Lung (tissue), 12 donors: ENCODE data around the gene DOCK7. TPM values are rescaled to one million over a fixed set of nuclear protein-coding genes. Genes with fewer than 3 reads are reported as not detected.
"Not testable (repeated sequence)": the region's sequence is repeated elsewhere in the genome, so short reads cannot be mapped to it uniquely, and the experiment has no call there.

Experiments used
- ATAC-seq: fragments of 200-7000 bp; cut with Tn5 transposase; one replicate; pipeline ENCODE4 v1.9.1; 2020; ENCODE audit warnings: moderate number of reproducible peaks; ENCODE audit not compliant: insufficient read depth, low FRiP score
- DNase-seq, 3 donors: peaks; one replicate each; pipeline ENCODE4 v3.0.0-alpha.2; 2013 to 2017
- H3K27ac ChIP-seq, 2 donors: one replicate each; pipeline ENCODE4 v1.5.1; 2013; ENCODE audit warnings: mild to moderate bottlenecking in 2 of 2, moderate library complexity in 2 of 2, control low read depth in 1 of 2, inconsistent platforms in 1 of 2, low read depth in 1 of 2, low read length in 1 of 2
- H3K27me3 ChIP-seq, 3 donors: one replicate each; pipeline ENCODE4 v1.5.1; 2013; ENCODE audit warnings: low read length in 2 of 3; ENCODE audit not compliant: control insufficient read depth in 3 of 3, insufficient read depth in 3 of 3
- H3K36me3 ChIP-seq, 4 donors: one replicate each; pipeline ENCODE4 v1.5.1; 2013; ENCODE audit warnings: low read length in 4 of 4, mild to moderate bottlenecking in 1 of 4, moderate library complexity in 1 of 4; ENCODE audit not compliant: control insufficient read depth in 4 of 4, insufficient read depth in 4 of 4
- H3K4me1 ChIP-seq, 5 donors: one replicate each; pipeline ENCODE4 v1.5.1; 2013; ENCODE audit warnings: low read length in 5 of 5, mild to moderate bottlenecking in 2 of 5, moderate library complexity in 1 of 5; ENCODE audit not compliant: control insufficient read depth in 5 of 5, insufficient read depth in 5 of 5
- H3K4me3 ChIP-seq: one replicate; pipeline ENCODE4 v1.5.1; 2013; ENCODE audit warnings: mild to moderate bottlenecking, control low read depth, moderate library complexity
- H3K9ac ChIP-seq, 2 donors: one replicate each; pipeline ENCODE4 v1.5.1; 2013; ENCODE audit warnings: low read length in 2 of 2, control low read depth in 1 of 2; ENCODE audit not compliant: insufficient read depth in 1 of 2
- H3K9me3 ChIP-seq, 4 donors: one replicate each; pipeline ENCODE4 v1.5.1; 2013; ENCODE audit warnings: low read length in 3 of 4, mild to moderate bottlenecking in 1 of 4, moderate library complexity in 1 of 4; ENCODE audit not compliant: control insufficient read depth in 4 of 4, insufficient read depth in 3 of 4
- CTCF ChIP-seq: IDR thresholded peaks from 2 replicates; pipeline ENCODE4 v1.5.1; 2012; ENCODE audit warnings: mild to moderate bottlenecking; ENCODE audit errors: control extremely low read depth, extremely low read depth
- WGBS, 2 donors: extraction: QIAGEN DNeasy Blood & Tissue Kit; methylation state at CpG; one replicate each; pipeline ENCODE4 v1.1.7; 2013; 5-methylcytosine and 5-hydroxymethylcytosine counted together
- polyA plus RNA-seq, 2 donors: library from polyadenylated mRNA; stranded (reverse); fragments of 200-250 nt; gene quantifications; one replicate each; pipeline ENCODE4 v1.2.1, GENCODE V29; 2013
- total RNA-seq, 2 donors: library from RNA; depleted of rRNA in 1 of 2; stranded (reverse); fragments of >200 nt in 1 of 2; gene quantifications; one replicate each; pipeline ENCODE4 v1.2.1, GENCODE V29; 2014 to 2021
- donor health status: control.
- donor health status: control.
- donor health status: Bipolar disorder and iron deficiency.
- donor health status: healthy.
- donor health status: DM: yes; HTN: yes; CAD: no.

Gene DOCK7
- total and polyA plus RNA-seq, 4 donors, result 3.4 to 111 (median 20.2) TPM

- WGBS, 2 donors, result 94 to 98% methylated on average over 1 of the region's 1 CpG
- no peaks in the 10 kb centered on the region for H3K9me3 ChIP-seq
- H3K36me3 ChIP-seq, result peaks cover 0 to 7% (median 0%) of the 10 kb centered on the region in 4 donors
- no peak for DNase-seq
- TF ChIP-seq CTCF, result no peak
- no peak overlapping the region for H3K9ac ChIP-seq
- H3K4me1 ChIP-seq, result no peaks in the 10 kb centered on the region
- no peak overlapping the region for H3K4me3 ChIP-seq
- no peaks in the 10 kb centered on the region for H3K27me3 ChIP-seq
- no peak for ATAC-seq
- no peak overlapping the region for H3K27ac ChIP-seq
These were observed 74.3 kb downstream of the DOCK7 start for GRCh38 chr1:62613890-62614289.

GRCh38 chr1:62613325-62613727 is 74.9 kb downstream of the DOCK7 start:
- H3K4me1 ChIP-seq, result no peaks in the 10 kb centered on the region
- 77 to 81% methylated on average over 5 of the region's 5 CpGs for WGBS, 2 donors
- no peak for TF ChIP-seq CTCF

GRCh38 chr1:62612770-62613169 is 75.4 kb downstream of the DOCK7 start:
- H3K9me3 ChIP-seq, result no peaks in the 10 kb centered on the region

More at GRCh38 chr1:62613325-62613727, 74.9 kb downstream of the DOCK7 start:
- Histone ChIP-seq H3K27me3 (no peaks in the 10 kb centered on the region), H3K9me3 (no peaks in the 10 kb centered on the region), H3K36me3 (peaks cover 0 to 7% (median 0%) of the 10 kb centered on the region in 4 donors), H3K9ac (no peak overlapping the region), H3K27ac (no peak overlapping the region), H3K4me3 (no peak overlapping the region)
- ATAC-seq, result no peak
- no peak for DNase-seq

GRCh38 chr1:62610588-62610987 is 77.6 kb downstream of the DOCK7 start:
- not testable (repeated sequence) for DNase-seq, H3K4me1 ChIP-seq, H3K27me3 ChIP-seq, H3K27ac ChIP-seq, H3K36me3 ChIP-seq, H3K9me3 ChIP-seq, H3K4me3 ChIP-seq, ATAC-seq, H3K9ac ChIP-seq
- 95 to 98% methylated on average over 1 of the region's 1 CpG for WGBS, 2 donors

More at GRCh38 chr1:62612770-62613169, 75.4 kb downstream of the DOCK7 start:
- H3K36me3 ChIP-seq, result peaks cover 0 to 4% (median 0%) of the 10 kb centered on the region in 4 donors
- no peaks in the 10 kb centered on the region for H3K4me1 ChIP-seq
- WGBS, 2 donors, result 96 to 98% methylated on average over 2 of the region's 2 CpGs
- ATAC-seq (no peak), DNase-seq (no peak)
- H3K27ac ChIP-seq, result no peak overlapping the region
- H3K4me3 ChIP-seq, result no peak overlapping the region
- H3K9ac ChIP-seq, result no peak overlapping the region
- H3K27me3 ChIP-seq, result no peaks in the 10 kb centered on the region
- no peak for TF ChIP-seq CTCF
